Activated T-cell treated with anti-CD3 and anti-CD28 coated beads, Interleukin-2, amount 50 U/mL, for 24 hours (primary cell): ENCODE measurements around the gene RGL4.
A peak's percentile ranks its signal among the peaks of the same experiment; 100 is the strongest.

Experiments used
- DNase-seq: peaks from one replicate; pipeline ENCODE4 v3.0.0-alpha.2; 2020
- H3K27ac Mint-ChIP-seq: 2 replicates; pipeline ENCODE4 v1.8.0; 2020; ENCODE audit warnings: mild to moderate bottlenecking, mixed read lengths
- H3K27me3 Mint-ChIP-seq: 2 replicates; pipeline ENCODE4 v1.8.0; 2020; ENCODE audit warnings: mixed read lengths
- H3K36me3 Mint-ChIP-seq: 2 replicates; pipeline ENCODE4 v1.8.0; 2020; ENCODE audit warnings: low read depth, mixed read lengths
- H3K4me1 Mint-ChIP-seq: 2 replicates; pipeline ENCODE4 v1.8.0; 2020; ENCODE audit warnings: low read depth, mixed read lengths
- H3K4me3 Mint-ChIP-seq: 2 replicates; pipeline ENCODE4 v1.8.0; 2020; ENCODE audit warnings: mild to moderate bottlenecking, moderate library complexity, mixed read lengths
- H3K9me3 Mint-ChIP-seq: 2 replicates; pipeline ENCODE4 v1.8.0; 2020; ENCODE audit warnings: mixed read lengths

RGL4 gene

GRCh38 chr22:23688121-23688520 is 2.7 kb upstream of the RGL4 start:
- DNase-seq = no peak
- Mint-ChIP-seq H3K4me1 (peaks cover 3% of the 10 kb centered on the region), H3K4me3 (no peak overlapping the region), H3K9me3 (no peaks in the 10 kb centered on the region), H3K36me3 (peaks cover 49% of the 10 kb centered on the region), H3K27me3 (no peaks in the 10 kb centered on the region), H3K27ac (no peak overlapping the region)

- Mint-ChIP-seq H3K4me3 (no peak overlapping the region), H3K36me3 (peaks cover 49% of the 10 kb centered on the region), H3K4me1 (peaks cover 3% of the 10 kb centered on the region), H3K27me3 (no peaks in the 10 kb centered on the region), H3K27ac (no peak overlapping the region), H3K9me3 (no peaks in the 10 kb centered on the region)
- DNase-seq = peak; percentile 20
These were observed 2.2 kb upstream of the RGL4 start for GRCh38 chr22:23688571-23688970.

DNA sequence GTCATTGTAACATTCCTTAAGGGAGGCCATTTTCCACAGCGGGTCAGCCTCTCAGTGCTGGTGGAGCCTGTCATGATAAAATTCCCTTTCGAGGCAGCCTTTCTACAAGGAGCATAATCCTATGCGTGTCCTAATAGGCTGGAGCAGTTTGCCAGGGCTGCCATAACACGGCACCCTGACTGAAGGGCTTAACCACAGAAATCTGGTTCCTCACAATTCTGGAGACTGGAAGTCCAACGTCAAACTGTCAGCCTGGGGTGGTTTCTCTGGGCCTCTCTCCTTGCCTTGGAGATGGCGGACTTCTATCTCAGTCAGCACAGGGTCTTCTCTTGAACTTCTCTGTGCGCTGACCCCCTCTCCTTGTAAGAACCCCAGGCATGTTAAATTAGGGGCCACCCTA is 1.4 kb upstream of the RGL4 start:
- peak; percentile 13 for DNase-seq
- peaks cover 51% of the 10 kb centered on the region for H3K36me3 Mint-ChIP-seq
- H3K4me3 Mint-ChIP-seq = no peak overlapping the region
- H3K27me3 Mint-ChIP-seq = no peaks in the 10 kb centered on the region
- no peaks in the 10 kb centered on the region for H3K9me3 Mint-ChIP-seq
- peaks cover 9% of the 10 kb centered on the region for H3K4me1 Mint-ChIP-seq
- no peak overlapping the region for H3K27ac Mint-ChIP-seq

DNA sequence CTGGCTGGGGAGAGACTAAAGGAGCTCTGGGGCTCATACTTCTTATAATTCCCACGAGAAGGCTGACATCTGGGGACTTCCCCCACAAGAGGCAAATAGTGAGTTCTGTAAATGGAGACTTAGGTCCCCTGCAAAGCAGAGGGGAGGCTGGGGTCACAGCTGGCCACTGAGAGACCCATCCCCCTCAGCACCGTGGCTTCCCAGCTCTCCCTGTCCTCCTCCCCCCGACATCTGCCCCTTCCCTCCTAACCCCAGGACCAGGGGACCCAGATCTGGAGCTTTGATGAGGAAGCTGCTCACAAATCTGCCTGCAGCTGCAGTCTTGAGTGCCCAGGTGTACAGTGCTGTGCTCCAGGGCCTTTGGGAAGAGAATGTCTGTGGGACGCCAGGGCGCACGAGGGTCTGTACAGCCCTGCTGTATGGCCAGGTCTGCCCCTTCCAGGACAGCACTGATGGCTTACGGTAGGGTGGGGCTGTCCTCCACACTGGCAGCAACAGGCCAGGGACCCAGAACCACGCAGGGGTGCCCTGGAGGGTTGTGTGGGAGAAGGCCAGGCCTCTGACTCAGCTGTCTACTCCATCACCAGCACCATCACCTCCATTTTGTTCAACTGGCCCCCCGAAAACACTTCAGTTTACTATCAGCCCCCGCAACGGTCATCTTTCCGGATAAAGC is 1.1 kb downstream of the RGL4 start:
- Mint-ChIP-seq H3K9me3 (no peaks in the 10 kb centered on the region), H3K27me3 (no peaks in the 10 kb centered on the region), H3K36me3 (peaks cover 75% of the 10 kb centered on the region), H3K27ac (no peak overlapping the region), H3K4me3 (no peak overlapping the region), H3K4me1 (peaks cover 32% of the 10 kb centered on the region)
- peak; percentile 12 for DNase-seq

GRCh38 chr22:23692598-23693291 is 1.9 kb downstream of the RGL4 start:
- no peak overlapping the region for H3K4me3 Mint-ChIP-seq
- DNase-seq = peak; percentile 22
- H3K36me3 Mint-ChIP-seq = peaks cover 76% of the 10 kb centered on the region
- H3K9me3 Mint-ChIP-seq = no peaks in the 10 kb centered on the region
- H3K27me3 Mint-ChIP-seq = no peaks in the 10 kb centered on the region
- peaks cover 39% of the 10 kb centered on the region for H3K4me1 Mint-ChIP-seq
- peak overlapping the region; percentile 8 for H3K27ac Mint-ChIP-seq

DNA sequence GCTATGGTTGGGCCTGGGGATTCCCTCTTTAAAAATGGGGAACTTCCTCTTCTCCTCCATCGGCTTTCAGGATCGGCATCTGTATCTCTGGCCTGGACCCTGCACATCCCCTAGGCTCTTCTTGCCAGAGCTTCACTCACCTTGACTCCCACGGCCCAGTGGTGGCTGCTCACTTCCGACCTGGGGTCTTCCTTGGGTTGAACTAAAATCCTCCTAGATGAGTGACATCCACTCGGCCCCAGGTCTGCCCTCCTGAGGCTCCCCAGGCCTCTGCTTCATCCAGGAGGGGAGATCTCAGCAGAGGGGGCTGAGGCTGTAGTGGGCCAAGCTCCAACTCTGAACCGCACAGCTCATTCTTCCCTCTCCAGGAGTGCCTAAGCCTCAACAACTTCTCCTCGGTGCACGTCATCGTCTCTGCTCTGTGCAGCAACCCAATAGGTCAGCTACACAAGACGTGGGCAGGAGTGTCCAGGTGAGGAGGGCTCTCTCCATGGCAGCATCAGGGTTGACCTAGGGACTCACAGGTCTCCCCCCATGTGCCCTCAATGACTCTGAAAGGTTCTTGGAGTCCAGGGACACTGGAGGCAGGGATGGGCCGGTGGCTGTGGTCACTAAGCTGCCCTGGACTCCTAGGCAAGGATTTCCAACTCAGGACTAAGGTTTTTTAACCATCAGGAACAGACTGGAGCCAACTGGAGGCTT is 3.3 kb downstream of the RGL4 start:
- Mint-ChIP-seq H3K27ac (peak overlapping the region; percentile 100), H3K4me1 (peaks cover 49% of the 10 kb centered on the region), H3K27me3 (no peaks in the 10 kb centered on the region), H3K4me3 (no peak overlapping the region), H3K36me3 (peaks cover 81% of the 10 kb centered on the region), H3K9me3 (no peaks in the 10 kb centered on the region)
- DNase-seq = no peak

DNA sequence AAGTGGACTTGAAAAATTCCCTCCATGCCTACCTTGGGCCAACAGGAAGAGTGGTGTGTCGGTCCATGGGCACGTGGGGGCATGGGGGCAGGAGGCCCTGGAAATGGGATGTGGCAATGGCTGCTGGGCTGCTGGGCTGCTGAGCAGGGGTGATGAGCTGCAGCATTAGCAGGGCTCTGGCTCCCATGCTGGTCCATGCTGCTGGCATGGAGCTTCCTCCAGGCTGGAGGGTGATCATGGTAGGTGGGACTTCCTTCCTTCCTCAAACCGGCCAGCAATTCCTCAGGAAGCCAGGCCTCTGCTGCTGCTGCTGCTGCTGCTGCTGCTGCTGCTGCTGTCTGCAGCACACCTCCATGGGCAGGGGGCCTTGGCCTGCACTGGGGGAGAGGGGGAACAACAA is 4.3 kb downstream of the RGL4 start:
- Mint-ChIP-seq H3K9me3 (no peaks in the 10 kb centered on the region), H3K27ac (peak overlapping the region; percentile 100), H3K4me3 (no peak overlapping the region), H3K36me3 (peaks cover 81% of the 10 kb centered on the region), H3K27me3 (no peaks in the 10 kb centered on the region), H3K4me1 (peaks cover 53% of the 10 kb centered on the region)
- no peak for DNase-seq

DNA sequence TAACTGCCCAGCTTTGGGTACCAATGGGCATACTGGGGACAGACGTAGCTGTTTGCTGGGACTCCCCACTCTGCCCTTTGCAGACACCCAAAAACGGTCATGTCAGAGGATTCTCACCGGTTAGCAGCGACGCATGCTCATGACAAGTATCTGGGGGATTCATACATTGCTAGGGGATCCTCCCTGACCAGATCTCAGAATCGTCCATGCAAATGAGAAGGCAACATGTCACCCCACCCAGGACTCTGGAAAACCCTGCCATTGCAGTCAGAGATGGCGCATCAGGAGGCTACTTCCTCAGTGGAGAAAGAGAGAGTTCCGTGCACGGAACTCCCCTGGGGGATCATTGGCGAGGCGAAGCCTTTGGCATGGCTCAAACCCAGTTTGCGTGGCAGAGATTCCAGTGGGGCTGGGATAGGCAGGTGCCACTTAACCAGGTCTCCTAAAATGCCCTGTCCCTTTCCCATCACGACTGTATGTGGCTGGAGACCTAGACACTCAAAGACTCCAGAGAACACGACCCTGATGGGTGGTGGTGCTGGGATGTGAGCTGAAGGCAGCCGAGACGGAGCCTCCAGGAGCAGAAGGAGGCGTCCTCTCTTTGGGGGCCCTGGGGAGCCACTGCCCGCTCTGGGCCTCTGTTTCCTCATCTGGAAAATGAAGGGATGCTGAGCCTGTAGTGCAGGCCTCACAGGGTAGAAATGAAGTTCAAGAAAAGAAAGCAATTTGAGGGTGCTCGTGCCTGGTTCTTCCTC is 4.9 kb downstream of the RGL4 start:
- no peak for DNase-seq
- no peaks in the 10 kb centered on the region for H3K9me3 Mint-ChIP-seq
- peaks cover 59% of the 10 kb centered on the region for H3K4me1 Mint-ChIP-seq
- no peaks in the 10 kb centered on the region for H3K27me3 Mint-ChIP-seq
- H3K36me3 Mint-ChIP-seq = peaks cover 81% of the 10 kb centered on the region
- peak overlapping the region; percentile 91 for H3K4me3 Mint-ChIP-seq
- H3K27ac Mint-ChIP-seq = peak overlapping the region; percentile 100

DNA sequence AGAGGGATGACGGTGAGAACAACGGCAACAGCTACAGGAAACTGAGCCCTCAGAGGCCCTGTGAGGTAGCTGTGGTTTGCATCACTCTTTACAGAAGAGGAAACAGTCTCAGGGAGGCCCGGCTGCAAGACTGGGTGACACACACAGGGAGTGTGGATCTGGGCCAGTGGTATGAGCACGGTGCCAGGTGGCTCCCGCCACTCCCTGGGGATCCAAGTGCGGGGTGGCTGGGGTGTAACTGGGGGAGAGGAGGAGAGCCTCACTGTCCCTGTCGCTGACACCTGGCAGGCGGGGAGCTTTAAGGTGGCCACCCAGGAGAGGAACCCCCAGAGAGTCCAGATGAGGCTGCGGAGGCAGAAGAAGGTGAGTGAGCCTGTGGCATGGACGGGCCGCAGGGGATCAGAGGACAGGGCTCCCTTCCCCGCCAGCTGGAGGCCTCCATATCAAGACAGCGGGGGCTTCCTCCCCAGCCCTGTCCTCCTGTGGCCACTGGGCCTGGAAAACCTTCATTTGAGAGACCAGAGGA is 5.6 kb downstream of the RGL4 start:
- peaks cover 65% of the 10 kb centered on the region for H3K4me1 Mint-ChIP-seq
- H3K4me3 Mint-ChIP-seq = peak overlapping the region; percentile 91
- DNase-seq = peak; percentile 80

GRCh38 chr22:23697031-23697970 is 6.5 kb downstream of the RGL4 start:
- no peaks in the 10 kb centered on the region for H3K27me3 Mint-ChIP-seq
- peaks cover 89% of the 10 kb centered on the region for H3K36me3 Mint-ChIP-seq
- no peaks in the 10 kb centered on the region for H3K9me3 Mint-ChIP-seq
- DNase-seq = peak; percentile 40
- H3K27ac Mint-ChIP-seq = peak overlapping the region; percentile 100
- peak overlapping the region; percentile 91 for H3K4me3 Mint-ChIP-seq
- H3K4me1 Mint-ChIP-seq = peaks cover 74% of the 10 kb centered on the region

More for the DNA sequence above, 5.6 kb downstream of the RGL4 start:
- no peaks in the 10 kb centered on the region for H3K27me3 Mint-ChIP-seq
- H3K27ac Mint-ChIP-seq = peak overlapping the region; percentile 100
- peaks cover 82% of the 10 kb centered on the region for H3K36me3 Mint-ChIP-seq
- H3K9me3 Mint-ChIP-seq = no peaks in the 10 kb centered on the region

DNA sequence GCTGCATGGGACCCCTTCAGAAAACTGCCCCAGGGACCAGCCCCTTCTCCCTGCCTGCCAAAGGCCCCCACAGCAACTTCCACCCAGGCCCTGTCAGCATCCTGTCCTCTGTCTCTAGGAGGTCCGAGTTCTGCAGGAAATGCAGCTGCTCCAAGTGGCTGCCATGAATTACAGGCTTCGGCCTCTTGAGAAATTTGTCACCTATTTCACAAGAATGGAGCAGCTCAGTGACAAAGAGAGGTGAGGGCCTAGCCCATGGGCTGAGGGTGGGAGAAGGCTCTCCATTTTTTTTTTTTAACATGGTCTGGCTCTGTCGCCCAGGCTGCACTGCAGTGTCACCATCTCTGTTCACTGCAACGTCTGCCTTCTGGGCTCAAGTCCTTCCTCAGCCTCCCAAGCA is 7.3 kb downstream of the RGL4 start:
- Mint-ChIP-seq H3K27ac (peak overlapping the region; percentile 100), H3K36me3 (peaks cover 91% of the 10 kb centered on the region), H3K4me1 (peaks cover 80% of the 10 kb centered on the region)

GRCh38 chr22:23698673-23699235 is 7.9 kb downstream of the RGL4 start:
- Mint-ChIP-seq H3K4me3 (no peak overlapping the region), H3K36me3 (peaks cover 91% of the 10 kb centered on the region), H3K27ac (no peak overlapping the region), H3K9me3 (no peaks in the 10 kb centered on the region), H3K27me3 (no peaks in the 10 kb centered on the region), H3K4me1 (peaks cover 87% of the 10 kb centered on the region)
- DNase-seq = no peak

More for the DNA sequence above, 7.3 kb downstream of the RGL4 start:
- Mint-ChIP-seq H3K27me3 (no peaks in the 10 kb centered on the region), H3K9me3 (no peaks in the 10 kb centered on the region), H3K4me3 (no peak overlapping the region)
- DNase-seq = no peak

- DNase-seq = no peak
- Mint-ChIP-seq H3K4me3 (no peak overlapping the region), H3K9me3 (no peaks in the 10 kb centered on the region), H3K27me3 (no peaks in the 10 kb centered on the region), H3K36me3 (peaks cover 91% of the 10 kb centered on the region), H3K27ac (peak overlapping the region; percentile 41), H3K4me1 (peaks cover 89% of the 10 kb centered on the region)
These were observed 9.9 kb downstream of the RGL4 start for GRCh38 chr22:23700706-23701105.
